Psoas muscle (tissue), 8 donors: Measurements from ENCODE around the gene RPS6KL1. TPM values are rescaled to one million over a fixed set of nuclear protein-coding genes. Genes with fewer than 3 reads are reported as not detected.

Experiments
- ATAC-seq, 4 donors: fragments of 200-7000 bp; cut with Tn5 transposase; one replicate each; pipeline ENCODE4 v1.9.1; 2020; ENCODE audit warnings: moderate library complexity in 3 of 4, mild to moderate bottlenecking in 2 of 4
- DNase-seq, 2 donors: peaks; one replicate each; pipeline ENCODE4 v3.0.0-alpha.2; 2020
- H3K27ac ChIP-seq: fragments of 200-600 bp; one replicate; pipeline ENCODE4 v1.8.0; 2022
- H3K27me3 ChIP-seq, 3 donors: fragments of 200-600 bp in 1 of 3; one replicate each; pipeline versions ENCODE4 v1.6.1 to v1.8.0; 2013 to 2022; ENCODE audit warnings: low read length in 2 of 3, mild to moderate bottlenecking in 2 of 3, moderate library complexity in 1 of 3; ENCODE audit not compliant: insufficient read depth in 3 of 3
- H3K36me3 ChIP-seq, 2 donors: fragments of 200-600 bp in 1 of 2; one replicate each; pipeline versions ENCODE4 v1.6.1 to v1.8.0; 2013 to 2022; ENCODE audit warnings: low read depth in 1 of 2, mild to moderate bottlenecking in 1 of 2, moderate library complexity in 1 of 2; ENCODE audit not compliant: insufficient read depth in 1 of 2
- H3K4me1 ChIP-seq: fragments of 200-600 bp; one replicate; pipeline ENCODE4 v1.8.0; 2022
- H3K4me3 ChIP-seq: fragments of 200-600 bp; one replicate; pipeline ENCODE4 v1.8.0; 2022; ENCODE audit warnings: mild to moderate bottlenecking
- H3K9me3 ChIP-seq: fragments of 200-600 bp; one replicate; pipeline ENCODE4 v1.8.0; 2022
- CTCF ChIP-seq: fragments of 200-600 bp; IDR thresholded peaks from one replicate; pipeline ENCODE4 v1.8.0; 2022; ENCODE audit warnings: antibody characterized with exemption
- WGBS, 3 donors: extraction: QIAGEN DNeasy Blood & Tissue Kit; methylation state at CpG; one replicate each; pipeline versions ENCODE4 v1.1.6 to v1.1.7; 2013; 5-methylcytosine and 5-hydroxymethylcytosine counted together
- intact Hi-C, 2 donors: fragments of 100-400 bp; cut with DNase I; formaldehyde crosslinking; loops; one replicate each; pipeline versions ENCODE4 v1.11.0 to v1.14.2; 2022
- polyA plus RNA-seq, 3 donors: library from polyadenylated mRNA; stranded (reverse); fragments of 200-250 nt; gene quantifications; one replicate each; pipeline ENCODE4 v1.2.3, GENCODE V29; 2013
- total RNA-seq, 4 donors: library from RNA; stranded (reverse); fragmentation: NEBNext Ultra II Directional in 2 of 4; extraction: Animal tissue kit (Norgen Biotek cat#: 25700) in 2 of 4; gene quantifications; one replicate each; pipeline versions ENCODE4 v1.2.1 to v1.2.4, GENCODE V29; 2021 to 2023
- donor health status: healthy with polysubstance abuse.
- donor health status: DM: no; HTN: no; CAD: no; lungs with moderate emphysema.
- donor health status: Bipolar disorder and iron deficiency.
- donor health status: healthy.
- donor health status: DM: yes; HTN: yes; CAD: no.
- donor health status: DM: no; HTN: no; CAD: no.
- donor health status: DM: no; HTN: no; CAD: no.
- donor health status: DM: yes; HTN: yes; CAD: no.

Gene RPS6KL1
- total and polyA plus RNA-seq, 7 donors = 9.4 to 34.1 (median 25.6) TPM

GRCh38 chr14:74956027-74956279 is 32.9 kb upstream of the RPS6KL1 start:
- Histone ChIP-seq H3K4me3 (peak overlapping the region; percentile 66), H3K36me3 (no peaks in the 10 kb centered on the region), H3K4me1 (no peaks in the 10 kb centered on the region), H3K9me3 (no peaks in the 10 kb centered on the region), H3K27ac (no peak overlapping the region), H3K27me3 (no peaks in the 10 kb centered on the region)
- intact Hi-C loops = no loop called here
- TF ChIP-seq CTCF = no peak
- no peak for DNase-seq
- no peak for ATAC-seq
- 76 to 82% (median 82%) methylated on average over 9 of the region's 9 CpGs for WGBS, 3 donors

GRCh38 chr14:74955229-74956026 is 32.4 kb upstream of the RPS6KL1 start, which contains the start of gene PGF:
Gene PGF, minus strand, starts transcription at chr14:74955597. Its CDS starts 355 bp downstream, at chr14:74955242.
- intact Hi-C loops = no loop called here
- no peak for TF ChIP-seq CTCF
- Histone ChIP-seq H3K27ac (peak within 1 kb of the TSS; percentile 50), H3K4me1 (no peaks in the 10 kb centered on the region), H3K4me3 (peak within 1 kb of the TSS; percentile 66), H3K27me3 (no peaks in the 10 kb centered on the region), H3K9me3 (no peaks in the 10 kb centered on the region), H3K36me3 (no peaks in the 10 kb centered on the region)
- ATAC-seq (peak; percentile 77 to 88 (median 83)), DNase-seq (peak; percentile 73 to 85)
- WGBS, 3 donors = 3 to 5% (median 4%) methylated on average over 51 to 73 of the region's 73 CpGs

- H3K4me3 ChIP-seq = peak overlapping the region; percentile 66
- intact Hi-C loops = no loop called here
- DNase-seq (no peak), ATAC-seq (peak in 2 of 4 donors; percentile 5 to 17)
- H3K27me3 ChIP-seq = no peaks in the 10 kb centered on the region
- peak overlapping the region; percentile 0 for H3K27ac ChIP-seq
- no peaks in the 10 kb centered on the region for H3K36me3 ChIP-seq
- 2 to 10% (median 2%) methylated on average over 3 of the region's 3 CpGs for WGBS, 3 donors
- no peaks in the 10 kb centered on the region for H3K9me3 ChIP-seq
- no peaks in the 10 kb centered on the region for H3K4me1 ChIP-seq
- TF ChIP-seq CTCF = no peak
These were observed 31.8 kb upstream of the RPS6KL1 start for GRCh38 chr14:74954947-74955228.

- H3K9me3 ChIP-seq = no peaks in the 10 kb centered on the region
- H3K36me3 ChIP-seq = no peaks in the 10 kb centered on the region
- ATAC-seq (peak in 2 of 4 donors; percentile 6 to 14), DNase-seq (peak in 1 of 2 donors; percentile 64)
- no peak for TF ChIP-seq CTCF
- H3K27me3 ChIP-seq = no peaks in the 10 kb centered on the region
- 34 to 38% (median 38%) methylated on average over 17 to 18 of the region's 18 CpGs for WGBS, 3 donors
- intact Hi-C loops = no loop called here
- peak overlapping the region; percentile 66 for H3K4me3 ChIP-seq
- H3K27ac ChIP-seq = peak overlapping the region; percentile 50
- H3K4me1 ChIP-seq = no peaks in the 10 kb centered on the region
These were observed 31.3 kb upstream of the RPS6KL1 start for GRCh38 chr14:74954232-74954946.
